Gastroesophageal sphincter (tissue), 4 donors: ENCODE data around the gene SECTM1. TPM values are rescaled to one million over a fixed set of nuclear protein-coding genes. Genes with fewer than 3 reads are reported as not detected.
"Not testable (repeated sequence)": the region's sequence is repeated elsewhere in the genome, so short reads cannot be mapped to it uniquely, and the experiment has no call there.

Experiments used
- ATAC-seq: fragments of 150-250 bp; one replicate; pipeline ENCODE4 v1.9.1; 2016; ENCODE audit warnings: mild to moderate bottlenecking, moderate library complexity
- H3K27ac ChIP-seq, 4 donors: fragments of 200-600 bp; sonication (generic) in 3 of 4; 1 replicate in 3 of 4; 2 replicates in 1 of 4; pipeline ENCODE4 v1.5.1; 2016 to 2019
- H3K27me3 ChIP-seq: fragments of 200-600 bp; sonication (generic); one replicate; pipeline ENCODE4 v1.5.1; 2019
- H3K36me3 ChIP-seq, 2 donors: fragments of 200-600 bp; sonication (generic); one replicate each; pipeline ENCODE4 v1.5.1; 2019; ENCODE audit warnings: control low read depth in 1 of 2
- H3K4me1 ChIP-seq, 3 donors: fragments of 200-600 bp; sonication (generic); 1 replicate in 2 of 3; 2 replicates in 1 of 3; pipeline ENCODE4 v1.5.1; 2016 to 2019; ENCODE audit warnings: control low read depth in 2 of 3
- H3K4me3 ChIP-seq, 2 donors: fragments of 200-600 bp; sonication (generic); one replicate each; pipeline ENCODE4 v1.5.1; 2019; ENCODE audit warnings: mild to moderate bottlenecking in 1 of 2, moderate library complexity in 1 of 2
- H3K9me3 ChIP-seq, 3 donors: fragments of 200-600 bp; sonication (generic); one replicate each; pipeline ENCODE4 v1.5.1; 2017 to 2019; ENCODE audit warnings: control low read depth in 2 of 3
- EP300 ChIP-seq: sonication (generic); formaldehyde crosslinking; IDR thresholded peaks from one replicate; pipeline ENCODE4 v1.6.1; 2017; ENCODE audit warnings: antibody characterized with exemption, mild to moderate bottlenecking
- POLR2A ChIP-seq, 2 donors: fragments of 450-650 bp; IDR thresholded peaks; one replicate each; pipeline ENCODE4 v1.6.1; 2017; ENCODE audit warnings: antibody characterized with exemption in 2 of 2, mild to moderate bottlenecking in 2 of 2, moderate library complexity in 1 of 2
- POLR2AphosphoS5 ChIP-seq: sonication (generic); formaldehyde crosslinking; IDR thresholded peaks from one replicate; pipeline ENCODE4 v1.6.1; 2017; ENCODE audit warnings: antibody characterized with exemption
- WGBS, 2 donors: methylation state at CpG; one replicate each; pipeline ENCODE4 v1.1.5; 2018; ENCODE audit warnings: low coverage in 1 of 2; 5-methylcytosine and 5-hydroxymethylcytosine counted together
- total RNA-seq, 4 donors: library from RNA; depleted of rRNA; stranded (reverse); fragments of >200 nt; gene quantifications; one replicate each; pipeline ENCODE4 v1.1.0, GENCODE V29; 2016
- TF ChIP-seq, protein P1 (sequence below), 4 experiments: fragments of 200-600 bp in 2 of 4; fragments of 450-650 bp in 2 of 4; sonication (generic) in 1 of 4; IDR thresholded peaks; one replicate each; pipeline ENCODE4 v1.5.1; 2017 to 2019; ENCODE audit warnings: antibody characterized with exemption in 4 of 4, mild to moderate bottlenecking in 2 of 4, moderate library complexity in 2 of 4

The SECTM1 gene
- total RNA-seq, 4 donors from 2014 or later: 6.1 to 22.3 (median 17.6) TPM

DNA sequence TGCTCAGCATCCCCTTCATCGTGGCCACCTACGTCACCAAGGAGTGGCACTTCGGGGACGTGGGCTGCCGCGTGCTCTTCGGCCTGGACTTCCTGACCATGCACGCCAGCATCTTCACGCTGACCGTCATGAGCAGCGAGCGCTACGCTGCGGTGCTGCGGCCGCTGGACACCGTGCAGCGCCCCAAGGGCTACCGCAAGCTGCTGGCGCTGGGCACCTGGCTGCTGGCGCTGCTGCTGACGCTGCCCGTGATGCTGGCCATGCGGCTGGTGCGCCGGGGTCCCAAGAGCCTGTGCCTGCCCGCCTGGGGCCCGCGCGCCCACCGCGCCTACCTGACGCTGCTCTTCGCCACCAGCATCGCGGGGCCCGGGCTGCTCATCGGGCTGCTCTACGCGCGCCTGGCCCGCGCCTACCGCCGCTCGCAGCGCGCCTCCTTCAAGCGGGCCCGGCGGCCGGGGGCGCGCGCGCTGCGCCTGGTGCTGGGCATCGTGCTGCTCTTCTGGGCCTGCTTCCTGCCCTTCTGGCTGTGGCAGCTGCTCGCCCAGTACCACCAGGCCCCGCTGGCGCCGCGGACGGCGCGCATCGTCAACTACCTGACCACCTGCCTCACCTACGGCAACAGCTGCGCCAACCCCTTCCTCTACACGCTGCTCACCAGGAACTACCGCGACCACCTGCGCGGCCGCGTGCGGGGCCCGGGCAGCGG, 41.2 kb upstream of the SECTM1 start:
- Histone ChIP-seq H3K27ac (no peak overlapping the region), H3K9me3 (no peaks in the 10 kb centered on the region), H3K4me3 (no peak overlapping the region), H3K36me3 (no peaks in the 10 kb centered on the region), H3K27me3 (peaks cover 96% of the 10 kb centered on the region), H3K4me1 (peaks cover 0 to 25% (median 9%) of the 10 kb centered on the region in 3 donors)
- no peak for ATAC-seq
- TF ChIP-seq, protein P1, sequence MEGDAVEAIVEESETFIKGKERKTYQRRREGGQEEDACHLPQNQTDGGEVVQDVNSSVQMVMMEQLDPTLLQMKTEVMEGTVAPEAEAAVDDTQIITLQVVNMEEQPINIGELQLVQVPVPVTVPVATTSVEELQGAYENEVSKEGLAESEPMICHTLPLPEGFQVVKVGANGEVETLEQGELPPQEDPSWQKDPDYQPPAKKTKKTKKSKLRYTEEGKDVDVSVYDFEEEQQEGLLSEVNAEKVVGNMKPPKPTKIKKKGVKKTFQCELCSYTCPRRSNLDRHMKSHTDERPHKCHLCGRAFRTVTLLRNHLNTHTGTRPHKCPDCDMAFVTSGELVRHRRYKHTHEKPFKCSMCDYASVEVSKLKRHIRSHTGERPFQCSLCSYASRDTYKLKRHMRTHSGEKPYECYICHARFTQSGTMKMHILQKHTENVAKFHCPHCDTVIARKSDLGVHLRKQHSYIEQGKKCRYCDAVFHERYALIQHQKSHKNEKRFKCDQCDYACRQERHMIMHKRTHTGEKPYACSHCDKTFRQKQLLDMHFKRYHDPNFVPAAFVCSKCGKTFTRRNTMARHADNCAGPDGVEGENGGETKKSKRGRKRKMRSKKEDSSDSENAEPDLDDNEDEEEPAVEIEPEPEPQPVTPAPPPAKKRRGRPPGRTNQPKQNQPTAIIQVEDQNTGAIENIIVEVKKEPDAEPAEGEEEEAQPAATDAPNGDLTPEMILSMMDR (IDR thresholded peaks at IDR 0.05): no peak
- TF ChIP-seq EP300 (no peak), POLR2AphosphoS5 (no peak), POLR2A (IDR thresholded peaks at IDR 0.05) (no peak)
- 60% methylated on average over 1 of the region's 79 CpGs; no CpG with 5 or more reads in 1 of the 2 donors for WGBS, 2 donors

DNA sequence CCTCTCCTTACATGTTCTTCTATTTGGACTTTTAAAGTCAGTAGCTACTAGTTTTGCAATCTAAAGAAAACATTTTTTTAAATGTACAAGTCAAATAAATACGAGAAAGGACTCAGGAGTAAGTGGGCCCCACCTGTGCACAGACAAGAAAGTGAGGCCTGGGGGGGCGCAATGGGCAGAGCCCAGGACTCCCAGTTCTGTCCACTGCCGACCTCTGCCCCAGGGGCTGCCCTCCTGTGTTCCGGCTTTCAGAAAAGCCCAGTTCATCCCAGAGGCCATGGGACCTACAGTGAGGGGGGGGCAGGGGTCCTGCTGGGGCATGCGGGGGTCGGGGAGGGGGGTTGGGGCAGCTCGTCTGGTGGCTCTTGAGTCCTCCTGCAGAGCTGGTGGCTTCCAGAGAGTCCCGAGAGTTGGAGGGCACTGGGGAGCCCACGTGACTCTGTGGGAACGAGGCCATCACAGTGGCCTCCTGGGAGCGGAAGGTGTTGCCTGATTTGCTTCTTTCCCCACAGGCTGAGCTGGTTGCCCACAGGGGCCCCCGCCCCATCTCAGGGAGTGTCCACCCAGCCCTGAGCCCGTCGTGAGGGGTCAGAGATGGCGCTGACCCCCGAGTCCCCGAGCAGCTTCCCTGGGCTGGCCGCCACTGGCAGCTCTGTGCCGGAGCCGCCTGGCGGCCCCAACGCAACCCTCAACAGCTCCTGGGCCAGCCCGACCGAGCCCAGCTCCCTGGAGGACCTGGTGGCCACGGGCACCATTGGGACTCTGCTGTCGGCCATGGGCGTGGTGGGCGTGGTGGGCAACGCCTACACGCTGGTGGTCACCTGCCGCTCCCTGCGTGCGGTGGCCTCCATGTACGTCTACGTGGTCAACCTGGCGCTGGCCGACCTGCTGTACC, 40.4 kb upstream of the SECTM1 start:
- Histone ChIP-seq H3K4me1 (peaks cover 0 to 25% (median 9%) of the 10 kb centered on the region in 3 donors), H3K4me3 (no peak overlapping the region), H3K27ac (no peak overlapping the region), H3K27me3 (peaks cover 96% of the 10 kb centered on the region), H3K9me3 (no peaks in the 10 kb centered on the region), H3K36me3 (no peaks in the 10 kb centered on the region)
- WGBS, 2 donors: 20 to 60% methylated on average over 1 to 3 of the region's 37 CpGs
- TF ChIP-seq, protein P1 (IDR thresholded peaks at IDR 0.05): no peak
- no peak for TF ChIP-seq EP300
- no peak for TF ChIP-seq POLR2AphosphoS5
- no peak for TF ChIP-seq POLR2A (IDR thresholded peaks at IDR 0.05)
- no peak for ATAC-seq

DNA sequence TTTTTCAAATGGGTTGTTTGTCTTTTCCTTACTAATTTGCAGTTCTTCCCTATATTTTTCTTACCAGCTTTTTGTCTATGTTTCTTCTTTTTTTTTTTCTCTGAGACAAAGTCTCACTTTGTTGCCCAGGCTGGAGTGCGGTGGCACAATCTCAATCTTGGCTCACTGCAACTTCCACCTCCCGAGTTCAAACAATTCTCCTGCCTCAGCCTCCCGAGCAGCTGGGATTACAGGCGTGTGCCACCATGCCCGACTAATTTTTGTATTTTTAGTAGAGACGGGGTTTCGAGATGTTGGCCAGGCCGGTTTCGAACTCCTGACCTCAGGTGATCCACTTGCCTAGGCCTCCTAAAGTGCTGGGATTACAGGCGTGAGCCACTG, 39.5 kb upstream of the SECTM1 start:
- H3K27ac ChIP-seq, H3K9me3 ChIP-seq, ATAC-seq, H3K36me3 ChIP-seq, H3K4me3 ChIP-seq: not testable (repeated sequence)
- WGBS, 2 donors: 88 to 100% methylated on average over 1 to 5 of the region's 10 CpGs
- H3K4me1 ChIP-seq: peaks cover 0 to 25% (median 9%) of the 10 kb centered on the region in 3 donors
- peaks cover 96% of the 10 kb centered on the region for H3K27me3 ChIP-seq

DNA sequence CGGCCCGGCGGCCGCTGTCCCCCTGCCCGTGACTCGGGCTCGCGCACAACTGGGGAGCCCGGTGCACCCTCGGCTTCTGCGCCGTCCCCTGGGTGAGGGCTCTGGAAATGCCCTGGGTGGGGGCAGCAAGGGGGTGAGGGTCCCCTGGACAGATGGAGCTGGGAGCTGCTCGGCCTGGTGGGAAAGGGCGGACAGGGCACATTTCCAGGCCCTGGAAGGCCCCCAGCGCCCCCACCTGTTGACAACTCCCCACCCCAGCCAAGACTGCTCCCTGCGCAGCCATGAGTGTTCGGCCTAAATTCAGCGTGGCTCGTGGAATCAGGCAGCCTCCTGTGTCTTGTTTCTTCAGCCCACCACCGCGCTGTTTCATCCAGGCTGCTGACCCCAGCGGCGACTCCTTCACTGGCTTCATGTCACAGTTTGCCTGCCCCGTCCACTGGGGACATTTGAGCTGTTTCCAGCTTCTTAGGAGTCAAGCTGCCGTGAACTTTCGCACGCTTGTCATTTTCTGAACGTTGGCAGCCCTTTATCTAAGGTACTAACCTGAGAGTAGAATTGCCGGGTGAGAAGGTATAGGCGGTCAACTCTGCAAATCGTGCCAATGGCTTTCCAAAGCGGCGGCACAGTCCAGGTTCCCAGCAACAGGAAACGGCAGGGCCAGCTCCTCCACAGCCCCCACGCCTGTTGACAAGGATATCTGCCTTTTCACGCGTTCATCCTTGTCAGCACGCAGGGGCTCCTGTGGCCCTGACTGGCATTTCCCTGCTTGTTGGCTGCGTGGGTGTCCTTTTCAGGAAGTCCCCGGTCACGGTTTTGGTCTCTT, 38.9 kb upstream of the SECTM1 start:
- Histone ChIP-seq H3K36me3 (no peaks in the 10 kb centered on the region), H3K27me3 (peaks cover 95% of the 10 kb centered on the region), H3K27ac (no peak overlapping the region), H3K4me3 (no peak overlapping the region), H3K9me3 (no peaks in the 10 kb centered on the region), H3K4me1 (peaks cover 0 to 25% (median 9%) of the 10 kb centered on the region in 3 donors)
- TF ChIP-seq, protein P1 (IDR thresholded peaks at IDR 0.05): no peak
- TF ChIP-seq POLR2AphosphoS5 (no peak), POLR2A (IDR thresholded peaks at IDR 0.05) (no peak), EP300 (no peak)
- WGBS, 2 donors: 41 to 63% methylated on average over 8 to 12 of the region's 41 CpGs
- ATAC-seq: no peak
